ENCODE measurements around the gene CDT1. TPM values are rescaled to one million over a fixed set of nuclear protein-coding genes. Genes with fewer than 3 reads are reported as not detected.

The CDT1 gene
- total RNA-seq, 3 donors from 2014 or later (not counting 1 experiment from before 2014, with no cell fraction given), result 2.2 to 3.8 (median 2.6) TPM

GRCh38 chr16:88766975-88767374 is 36.6 kb upstream of the CDT1 start:
- DNase-seq (no peak), ATAC-seq (no peak)
- no peak for TF ChIP-seq CTCF (IDR thresholded peaks at IDR 0.05)
- Mint-ChIP-seq H3K4me3 (no peak overlapping the region), H3K36me3 (no peaks in the 10 kb centered on the region), H3K27me3 (ENCODE audit: low read depth in 2 of 2) (no peaks in the 10 kb centered on the region), H3K27ac (peak overlapping the region; percentile 45 to 47), H3K9me3 (no peaks in the 10 kb centered on the region), H3K4me1 (peaks cover 34 to 42% of the 10 kb centered on the region in 2 donors)
- WGBS (ENCODE audit: insufficient coverage), result 94% methylated on average over 11 of the region's 11 CpGs
- Histone ChIP-seq H3K9me3 (ENCODE audit: control insufficient read depth, insufficient read depth, low read length) (no peaks in the 10 kb centered on the region), H3K4me3 (ENCODE audit: low read length) (no peak overlapping the region), H3K36me3 (ENCODE audit: control insufficient read depth, insufficient read depth, low read length) (peaks cover 9% of the 10 kb centered on the region), H3K27me3 (ENCODE audit: control insufficient read depth, insufficient read depth, low read length) (no peaks in the 10 kb centered on the region), H3K4me1 (ENCODE audit: control insufficient read depth, insufficient read depth, low read length) (peaks cover 71% of the 10 kb centered on the region), H3K27ac (ENCODE audit: low read length) (no peak overlapping the region)
- intact Hi-C loops (cut with micrococcal nuclease), result no loop called here

- no peak overlapping the region for H3K4me3 Mint-ChIP-seq
- no peak for TF ChIP-seq CTCF (IDR thresholded peaks at IDR 0.05)
- no peaks in the 10 kb centered on the region for H3K9me3 Mint-ChIP-seq
- DNase-seq (no peak), ATAC-seq (no peak)
- peak overlapping the region in 1 of 2 donors; percentile 47 for H3K27ac Mint-ChIP-seq
- H3K4me1 ChIP-seq (ENCODE audit: control insufficient read depth, insufficient read depth, low read length), result peaks cover 75% of the 10 kb centered on the region
- no peaks in the 10 kb centered on the region for H3K27me3 ChIP-seq (ENCODE audit: control insufficient read depth, insufficient read depth, low read length)
- no peak overlapping the region for H3K27ac ChIP-seq (ENCODE audit: low read length)
- H3K4me3 ChIP-seq (ENCODE audit: low read length), result no peak overlapping the region
- H3K4me1 Mint-ChIP-seq, result peaks cover 34 to 42% of the 10 kb centered on the region in 2 donors
- no peaks in the 10 kb centered on the region for H3K9me3 ChIP-seq (ENCODE audit: control insufficient read depth, insufficient read depth, low read length)
- H3K36me3 Mint-ChIP-seq, result no peaks in the 10 kb centered on the region
- H3K27me3 Mint-ChIP-seq (ENCODE audit: low read depth in 2 of 2), result no peaks in the 10 kb centered on the region
- 83% methylated on average over 12 of the region's 12 CpGs for WGBS (ENCODE audit: insufficient coverage)
- intact Hi-C loops (cut with micrococcal nuclease), result no loop called here
- H3K36me3 ChIP-seq (ENCODE audit: control insufficient read depth, insufficient read depth, low read length), result peaks cover 9% of the 10 kb centered on the region
Measured at GRCh38 chr16:88767546-88768070, 36.0 kb upstream of the CDT1 start.

- H3K27ac Mint-ChIP-seq, result no peak overlapping the region
- WGBS (ENCODE audit: insufficient coverage), result 86% methylated on average over 19 of the region's 24 CpGs
- peaks cover 34 to 43% of the 10 kb centered on the region in 2 donors for H3K4me1 Mint-ChIP-seq
Measured at GRCh38 chr16:88768071-88768783, 35.4 kb upstream of the CDT1 start.

More at GRCh38 chr16:88768071-88768783, 35.4 kb upstream of the CDT1 start:
- Mint-ChIP-seq H3K27me3 (ENCODE audit: low read depth in 2 of 2) (no peaks in the 10 kb centered on the region), H3K9me3 (no peaks in the 10 kb centered on the region), H3K4me3 (no peak overlapping the region), H3K36me3 (no peaks in the 10 kb centered on the region)
- Histone ChIP-seq H3K27ac (ENCODE audit: low read length) (no peak overlapping the region), H3K4me1 (ENCODE audit: control insufficient read depth, insufficient read depth, low read length) (peaks cover 75% of the 10 kb centered on the region), H3K9me3 (ENCODE audit: control insufficient read depth, insufficient read depth, low read length) (no peaks in the 10 kb centered on the region), H3K36me3 (ENCODE audit: control insufficient read depth, insufficient read depth, low read length) (peaks cover 9% of the 10 kb centered on the region), H3K4me3 (ENCODE audit: low read length) (no peak overlapping the region), H3K27me3 (ENCODE audit: control insufficient read depth, insufficient read depth, low read length) (no peaks in the 10 kb centered on the region)
- no peak for TF ChIP-seq CTCF (IDR thresholded peaks at IDR 0.05)
- intact Hi-C loops (cut with micrococcal nuclease), result no loop called here
- DNase-seq, result no peak
- no peak for ATAC-seq

Data from natural killer cell (primary cell).